AG04450 (cell line): ENCODE measurements around the gene AKIRIN2. TPM values are rescaled to one million over a fixed set of nuclear protein-coding genes. Genes with fewer than 3 reads are reported as not detected.

Experiments used
- CTCF ChIA-PET: fragments of 300-600, 350-600 bp; formaldehyde crosslinking; extraction: SDS; loops from one replicate; lab custom pipeline; 2022; ENCODE audit warnings: antibody characterized with exemption, inconsistent platforms; lab: Charles Lee
- POLR2A ChIA-PET: fragments of 350-600 bp; formaldehyde crosslinking; extraction: SDS; loops from one replicate; lab custom pipeline; 2021; ENCODE audit warnings: antibody characterized with exemption, inconsistent platforms; lab: Yijun Ruan, JAX
- DNase-seq: peaks from one replicate; pipeline ENCODE4 v3.0.0-alpha.2; 2011; ENCODE audit warnings: low read depth, low spot score
- H3K27ac ChIP-seq: one replicate; pipeline ENCODE4 v1.5.1; 2012; ENCODE audit warnings: low read depth, low read length, control low read depth
- H3K27me3 ChIP-seq: one replicate; pipeline ENCODE4 v1.6.0; 2012; ENCODE audit warnings: low read length; ENCODE audit not compliant: control insufficient read depth, insufficient read depth
- H3K4me3 ChIP-seq: 2 replicates; pipeline ENCODE4 v1.5.1; 2011; ENCODE audit warnings: mild to moderate bottlenecking, low read depth, low read length, control low read depth
- H3K9me3 ChIP-seq: 2 replicates; pipeline ENCODE4 v1.5.1; 2012; ENCODE audit warnings: low read length; ENCODE audit not compliant: control insufficient read depth, insufficient read depth
- polyA plus RNA-seq: library from polyadenylated mRNA; depleted of rRNA; stranded (reverse); fragments of >200 nt; gene quantifications from 2 replicates; pipeline ENCODE4 v1.2.3, GENCODE V29; 2011
- TF ChIP-seq, protein P1 (sequence below): IDR thresholded peaks from 2 replicates; pipeline ENCODE4 v1.5.1; 2011; ENCODE audit warnings: low read depth, low read length, control low read depth, inconsistent platforms

The AKIRIN2 gene
- polyA plus RNA-seq, 1 experiment = 30.4 TPM

GRCh38 chr6:87670707-87671106 lies 31.3 kb downstream of the AKIRIN2 start:
- Histone ChIP-seq H3K27ac (no peak overlapping the region), H3K27me3 (no peaks in the 10 kb centered on the region), H3K9me3 (no peaks in the 10 kb centered on the region), H3K4me3 (no peak overlapping the region)
- POLR2A ChIA-PET = no interaction called here
- DNase-seq = no peak
- TF ChIP-seq, protein P1, sequence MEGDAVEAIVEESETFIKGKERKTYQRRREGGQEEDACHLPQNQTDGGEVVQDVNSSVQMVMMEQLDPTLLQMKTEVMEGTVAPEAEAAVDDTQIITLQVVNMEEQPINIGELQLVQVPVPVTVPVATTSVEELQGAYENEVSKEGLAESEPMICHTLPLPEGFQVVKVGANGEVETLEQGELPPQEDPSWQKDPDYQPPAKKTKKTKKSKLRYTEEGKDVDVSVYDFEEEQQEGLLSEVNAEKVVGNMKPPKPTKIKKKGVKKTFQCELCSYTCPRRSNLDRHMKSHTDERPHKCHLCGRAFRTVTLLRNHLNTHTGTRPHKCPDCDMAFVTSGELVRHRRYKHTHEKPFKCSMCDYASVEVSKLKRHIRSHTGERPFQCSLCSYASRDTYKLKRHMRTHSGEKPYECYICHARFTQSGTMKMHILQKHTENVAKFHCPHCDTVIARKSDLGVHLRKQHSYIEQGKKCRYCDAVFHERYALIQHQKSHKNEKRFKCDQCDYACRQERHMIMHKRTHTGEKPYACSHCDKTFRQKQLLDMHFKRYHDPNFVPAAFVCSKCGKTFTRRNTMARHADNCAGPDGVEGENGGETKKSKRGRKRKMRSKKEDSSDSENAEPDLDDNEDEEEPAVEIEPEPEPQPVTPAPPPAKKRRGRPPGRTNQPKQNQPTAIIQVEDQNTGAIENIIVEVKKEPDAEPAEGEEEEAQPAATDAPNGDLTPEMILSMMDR = no peak
- CTCF ChIA-PET = no interaction called here

GRCh38 chr6:87669051-87669450 lies 33.0 kb downstream of the AKIRIN2 start:
- CTCF ChIA-PET = interaction anchor here (1.2 kb wide), 1 partner anchor 163 kb away, joined by 3 read pairs; no protein-coding TSS in a partner anchor
- Histone ChIP-seq H3K9me3 (no peaks in the 10 kb centered on the region), H3K27ac (no peak overlapping the region), H3K4me3 (no peak overlapping the region), H3K27me3 (no peaks in the 10 kb centered on the region)
- POLR2A ChIA-PET = no interaction called here
- TF ChIP-seq, protein P1 = no peak
- DNase-seq = no peak

DNA sequence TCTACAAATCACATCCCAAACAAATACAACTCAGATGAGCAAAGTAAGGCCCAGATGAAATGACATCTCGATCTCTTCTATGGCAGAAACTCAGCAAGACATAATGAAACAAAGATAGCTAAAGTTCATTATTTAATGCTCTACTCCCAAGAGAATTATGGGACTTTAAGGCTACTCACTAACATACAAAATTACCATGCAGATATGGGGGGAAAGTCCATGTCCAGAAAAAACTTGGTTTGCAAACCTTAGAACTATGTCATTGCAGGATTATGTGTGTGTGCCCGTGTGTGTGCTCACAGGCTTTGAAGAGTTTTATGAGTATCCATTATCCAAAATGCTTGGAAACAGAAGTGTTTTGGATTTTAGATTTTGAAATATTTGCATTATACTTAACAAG lies 34.0 kb downstream of the AKIRIN2 start:
- H3K27ac ChIP-seq = no peak overlapping the region
- no peaks in the 10 kb centered on the region for H3K27me3 ChIP-seq
- POLR2A ChIA-PET = no interaction called here
- TF ChIP-seq, protein P1 = no peak
- CTCF ChIA-PET = no interaction called here
- DNase-seq = no peak
- no peak overlapping the region for H3K4me3 ChIP-seq
- no peaks in the 10 kb centered on the region for H3K9me3 ChIP-seq

- Histone ChIP-seq H3K9me3 (no peaks in the 10 kb centered on the region), H3K27me3 (no peaks in the 10 kb centered on the region), H3K4me3 (no peak overlapping the region), H3K27ac (no peak overlapping the region)
- POLR2A ChIA-PET = no interaction called here
- DNase-seq = no peak
- TF ChIP-seq, protein P1 = no peak
- CTCF ChIA-PET = no interaction called here
Observed at GRCh38 chr6:87667032-87667431, 35.0 kb downstream of the AKIRIN2 start.

DNA sequence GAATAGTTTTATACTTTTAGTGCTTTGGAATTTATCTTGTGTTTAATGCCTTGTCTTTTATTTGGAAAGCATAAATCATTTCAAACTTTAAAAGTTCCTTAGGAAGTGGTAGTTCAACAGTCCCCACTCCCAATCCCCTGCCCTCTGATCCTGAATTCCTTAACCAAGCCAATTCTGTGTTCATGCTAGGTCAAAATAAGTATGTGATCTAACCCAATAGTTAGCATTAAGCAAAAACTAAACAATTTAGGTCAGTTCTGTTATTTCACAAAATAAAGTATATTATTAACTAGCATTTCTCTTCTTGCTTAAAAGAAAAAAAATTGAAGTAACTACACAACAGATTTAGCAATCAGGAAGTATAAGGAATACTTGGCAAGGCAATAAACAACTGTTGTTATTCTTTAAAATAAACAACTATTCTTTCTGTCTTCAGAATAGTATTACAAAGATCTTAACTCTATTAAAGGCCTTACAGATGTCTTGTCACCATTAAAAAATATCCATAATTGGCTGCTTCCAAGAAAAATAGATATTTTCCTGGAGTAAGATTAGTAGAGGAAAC lies 37.0 kb downstream of the AKIRIN2 start:
- CTCF ChIA-PET = interaction anchor here (1.4 kb wide), 1 partner anchor 598 kb away, joined by 5 read pairs; no protein-coding TSS in a partner anchor
- DNase-seq = no peak
- POLR2A ChIA-PET = interaction anchor here (0.7 kb wide), 1 partner anchor 38 kb away, joined by 5 read pairs; no protein-coding TSS in a partner anchor
- Histone ChIP-seq H3K27me3 (no peaks in the 10 kb centered on the region), H3K9me3 (no peaks in the 10 kb centered on the region), H3K4me3 (no peak overlapping the region), H3K27ac (no peak overlapping the region)
- TF ChIP-seq, protein P1 = no peak
